K562 (cell line): ENCODE measurements around the gene FAM83E. TPM values are rescaled to one million over a fixed set of nuclear protein-coding genes. Genes with fewer than 3 reads are reported as not detected.

ENCODE experiments used
- ATF1 ChIP-seq, 2 experiments: fragments of 450-650 bp in 1 of 2; IDR thresholded peaks; 2 replicates each; pipeline ENCODE4 v1.6.1; 2016; ENCODE audit warnings: missing compliant biosample characterization in 1 of 2, missing genetic modification characterization in 1 of 2
- ATF7 ChIP-seq: fragments of 450-650 bp; IDR thresholded peaks from 2 replicates; pipeline ENCODE4 v1.7.1; 2014; ENCODE audit warnings: mild to moderate bottlenecking, moderate library complexity
- BDP1 ChIP-seq: IDR thresholded peaks from 3 replicates; pipeline ENCODE4 v1.6.1; 2011; ENCODE audit not compliant: insufficient read length, insufficient read depth
- DMBX1 ChIP-seq: fragments of 250-450 bp; sonication (Bioruptor Pico); IDR thresholded peaks from 2 replicates; pipeline ENCODE4 v1.8.0; 2022; ENCODE audit warnings: inconsistent platforms, mild to moderate bottlenecking, moderate library complexity, borderline replicate concordance
- DNMT1 ChIP-seq: fragments of 450-650 bp; IDR thresholded peaks from 2 replicates; pipeline ENCODE4 v1.6.1; 2016; ENCODE audit warnings: antibody characterized with exemption, mild to moderate bottlenecking
- E2F1 ChIP-seq: sonication (generic); formaldehyde crosslinking; IDR thresholded peaks from 2 replicates; pipeline ENCODE4 v1.8.1; 2023; ENCODE audit warnings: mild to moderate bottlenecking, missing genetic modification reagents, moderate library complexity
- EP400 ChIP-seq: fragments of 450-650 bp; IDR thresholded peaks from 2 replicates; pipeline ENCODE4 v1.6.1; 2017; ENCODE audit warnings: antibody characterized with exemption, mild to moderate bottlenecking, moderate library complexity
- GATAD2A ChIP-seq: fragments of 450-650 bp; IDR thresholded peaks from 2 replicates; pipeline ENCODE4 v1.6.1; 2017
- MCM7 ChIP-seq, 2 experiments: fragments of 450-650 bp; IDR thresholded peaks; 2 replicates each; pipeline ENCODE4 v1.6.1; 2016 to 2018
- NFXL1 ChIP-seq: fragments of 450-650 bp; formaldehyde crosslinking; IDR thresholded peaks from 2 replicates; pipeline ENCODE4 v1.4.0; 2021; ENCODE audit warnings: mild to moderate bottlenecking
- SETDB1 ChIP-seq: IDR thresholded peaks from one replicate; pipeline ENCODE4 v1.6.1; 2012; ENCODE audit warnings: low read length, control low read depth, inconsistent platforms
- SIN3B ChIP-seq: fragments of 450-650 bp; IDR thresholded peaks from 2 replicates; pipeline ENCODE4 v1.6.1; 2017; ENCODE audit warnings: low read depth, mild to moderate bottlenecking, moderate library complexity
- SREBF2 ChIP-seq: sonication (generic); formaldehyde crosslinking; IDR thresholded peaks from 2 replicates; pipeline ENCODE4 v1.4.0; 2020; ENCODE audit warnings: mild to moderate bottlenecking, missing genetic modification reagents
- STAG1 ChIP-seq: sonication (generic); formaldehyde crosslinking; IDR thresholded peaks from 2 replicates; pipeline ENCODE4 v1.5.0; 2020; ENCODE audit warnings: missing genetic modification reagents, borderline replicate concordance
- WHSC1 ChIP-seq: IDR thresholded peaks from one replicate; pipeline ENCODE4 v1.6.1; 2012; ENCODE audit warnings: low read length, control low read depth, inconsistent platforms
- ZNF224 ChIP-seq: sonication (generic); formaldehyde crosslinking; IDR thresholded peaks from 2 replicates; pipeline ENCODE4 v1.8.0; 2022; ENCODE audit warnings: mild to moderate bottlenecking, missing genetic modification reagents
- ZNF23 ChIP-seq: fragments of 250-450 bp; sonication (Bioruptor Pico); IDR thresholded peaks from 2 replicates; pipeline ENCODE4 v1.4.0; 2020; ENCODE audit warnings: mild to moderate bottlenecking
- ZNF507 ChIP-seq: conservative IDR thresholded peaks from 2 replicates; pipeline ENCODE4 v1.6.1; 2017; ENCODE audit warnings: missing genetic modification characterization, missing compliant biosample characterization
- ZNF583 ChIP-seq: fragments of 250-450 bp; sonication (Bioruptor Pico); IDR thresholded peaks from 2 replicates; pipeline ENCODE4 v1.4.0; 2020
- ZSCAN29 ChIP-seq: fragments of 450-650 bp; IDR thresholded peaks from 2 replicates; pipeline ENCODE4 v1.6.1; 2017
- polyA plus RNA-seq, 8 experiments: library from polyadenylated mRNA; depleted of rRNA in 4 of 8; stranded (reverse) in 5 of 8; unstranded in 3 of 8; fragments of >200 nt; fragmentation: Nextera tagmentation in 2 of 8; fragmentation: Illumina TruSeq in 1 of 8; extraction: Ambion mirVana in 2 of 8; extraction: Trizol in 1 of 8; gene quantifications; 2 replicates each; pipeline versions ENCODE4 v1.2.1 to v1.2.3, GENCODE V29; 2011 to 2014; ENCODE audit warnings: inconsistent platforms in 1 of 8, missing spikeins in 1 of 8
- total RNA-seq, 7 experiments: library from RNA; depleted of rRNA in 6 of 7; stranded (reverse); fragments of >200 nt in 6 of 7; fragmentation: Illumina TruSeq in 2 of 7; extraction: Trizol in 2 of 7; gene quantifications; 2 replicates each; pipeline versions ENCODE4 v1.2.1 to v1.2.3, GENCODE V29; 2011 to 2021; ENCODE audit warnings: low replicate concordance in 1 of 7
- TF ChIP-seq, protein P1 (sequence below): fragments of 200-800 bp; sonication (Bioruptor generic); IDR thresholded peaks from 2 replicates; pipeline ENCODE4 v1.6.1; 2017; ENCODE audit warnings: missing genetic modification characterization, missing compliant biosample characterization
- TF ChIP-seq, protein P2 (sequence below): fragments of 250-450 bp; sonication (Bioruptor Pico); IDR thresholded peaks from 2 replicates; pipeline ENCODE4 v1.8.0; 2021; ENCODE audit warnings: mild to moderate bottlenecking, moderate library complexity
- TF ChIP-seq, protein P3 (sequence below): fragments of 450-650 bp; formaldehyde crosslinking; conservative IDR thresholded peaks from 2 replicates; pipeline ENCODE4 v1.4.0; 2022; ENCODE audit warnings: mild to moderate bottlenecking, missing genetic modification characterization
- TF ChIP-seq, protein P4 (sequence below): fragments of 250-450 bp; sonication (Bioruptor Pico); IDR thresholded peaks from 2 replicates; pipeline ENCODE4 v1.8.0; 2022; ENCODE audit warnings: moderate library complexity, mild to moderate bottlenecking, inconsistent platforms

FAM83E gene
- total and polyA plus RNA-seq, 9 of the 15 experiments (the other 6 are each of a cell fraction or from before 2014, with no cell fraction given), result 0.15 to 0.87 (median 0.29) TPM; not detected in 4

- TF ChIP-seq, protein P1, sequence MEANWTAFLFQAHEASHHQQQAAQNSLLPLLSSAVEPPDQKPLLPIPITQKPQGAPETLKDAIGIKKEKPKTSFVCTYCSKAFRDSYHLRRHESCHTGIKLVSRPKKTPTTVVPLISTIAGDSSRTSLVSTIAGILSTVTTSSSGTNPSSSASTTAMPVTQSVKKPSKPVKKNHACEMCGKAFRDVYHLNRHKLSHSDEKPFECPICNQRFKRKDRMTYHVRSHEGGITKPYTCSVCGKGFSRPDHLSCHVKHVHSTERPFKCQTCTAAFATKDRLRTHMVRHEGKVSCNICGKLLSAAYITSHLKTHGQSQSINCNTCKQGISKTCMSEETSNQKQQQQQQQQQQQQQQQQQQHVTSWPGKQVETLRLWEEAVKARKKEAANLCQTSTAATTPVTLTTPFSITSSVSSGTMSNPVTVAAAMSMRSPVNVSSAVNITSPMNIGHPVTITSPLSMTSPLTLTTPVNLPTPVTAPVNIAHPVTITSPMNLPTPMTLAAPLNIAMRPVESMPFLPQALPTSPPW (CRISPR knock-in tag), result peak; percentile 36; the same call in 1 of the 2 replicates
- no peak for TF ChIP-seq MCM7 (IDR thresholded peaks at IDR 0.05)
- TF ChIP-seq, protein P2, sequence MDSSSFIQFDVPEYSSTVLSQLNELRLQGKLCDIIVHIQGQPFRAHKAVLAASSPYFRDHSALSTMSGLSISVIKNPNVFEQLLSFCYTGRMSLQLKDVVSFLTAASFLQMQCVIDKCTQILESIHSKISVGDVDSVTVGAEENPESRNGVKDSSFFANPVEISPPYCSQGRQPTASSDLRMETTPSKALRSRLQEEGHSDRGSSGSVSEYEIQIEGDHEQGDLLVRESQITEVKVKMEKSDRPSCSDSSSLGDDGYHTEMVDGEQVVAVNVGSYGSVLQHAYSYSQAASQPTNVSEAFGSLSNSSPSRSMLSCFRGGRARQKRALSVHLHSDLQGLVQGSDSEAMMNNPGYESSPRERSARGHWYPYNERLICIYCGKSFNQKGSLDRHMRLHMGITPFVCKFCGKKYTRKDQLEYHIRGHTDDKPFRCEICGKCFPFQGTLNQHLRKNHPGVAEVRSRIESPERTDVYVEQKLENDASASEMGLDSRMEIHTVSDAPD (CRISPR knock-in tag), result no peak
- TF ChIP-seq GATAD2A, result no peak
- peak; percentile 86 for TF ChIP-seq EP400
- TF ChIP-seq, protein P3, sequence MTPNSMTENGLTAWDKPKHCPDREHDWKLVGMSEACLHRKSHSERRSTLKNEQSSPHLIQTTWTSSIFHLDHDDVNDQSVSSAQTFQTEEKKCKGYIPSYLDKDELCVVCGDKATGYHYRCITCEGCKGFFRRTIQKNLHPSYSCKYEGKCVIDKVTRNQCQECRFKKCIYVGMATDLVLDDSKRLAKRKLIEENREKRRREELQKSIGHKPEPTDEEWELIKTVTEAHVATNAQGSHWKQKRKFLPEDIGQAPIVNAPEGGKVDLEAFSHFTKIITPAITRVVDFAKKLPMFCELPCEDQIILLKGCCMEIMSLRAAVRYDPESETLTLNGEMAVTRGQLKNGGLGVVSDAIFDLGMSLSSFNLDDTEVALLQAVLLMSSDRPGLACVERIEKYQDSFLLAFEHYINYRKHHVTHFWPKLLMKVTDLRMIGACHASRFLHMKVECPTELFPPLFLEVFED (CRISPR knock-in tag), result no peak
- TF ChIP-seq SIN3B, result no peak
- TF ChIP-seq DNMT1, result no peak
- TF ChIP-seq SETDB1, result no peak
- TF ChIP-seq, protein P4, sequence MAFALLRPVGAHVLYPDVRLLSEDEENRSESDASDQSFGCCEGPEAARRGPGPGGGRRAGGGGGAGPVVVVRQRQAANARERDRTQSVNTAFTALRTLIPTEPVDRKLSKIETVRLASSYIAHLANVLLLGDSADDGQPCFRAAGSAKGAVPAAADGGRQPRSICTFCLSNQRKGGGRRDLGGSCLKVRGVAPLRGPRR (CRISPR knock-in tag), result no peak
- no peak for TF ChIP-seq ZNF224 (CRISPR knock-in tag)
- no peak for TF ChIP-seq DMBX1 (CRISPR knock-in tag)
- no peak for TF ChIP-seq ZSCAN29
- peak; percentile 99 for TF ChIP-seq E2F1
- TF ChIP-seq SREBF2 (CRISPR knock-in tag), result no peak
- no peak for TF ChIP-seq NFXL1 (CRISPR knock-in tag)
- no peak for TF ChIP-seq BDP1
- peak; percentile 64; the same call in 1 of the 2 replicates for TF ChIP-seq ZNF583 (CRISPR knock-in tag)
- no peak for TF ChIP-seq WHSC1
- TF ChIP-seq STAG1 (CRISPR knock-in tag), result no peak
- TF ChIP-seq ZNF23 (CRISPR knock-in tag), result no peak
- peak; percentile 100 for TF ChIP-seq ATF7
- TF ChIP-seq ATF1 (CRISPR knock-in tag; IDR thresholded peaks at IDR 0.05), result peak; percentile 72
- TF ChIP-seq ATF1 (tag; IDR thresholded peaks at IDR 0.05), result peak; percentile 99
- no peak for TF ChIP-seq ZNF507 (tag)
Observed at GRCh38 chr19:48660852-48661710, 46.2 kb upstream of the FAM83E start (continued).
